Suppressor macrophage (primary cell): Measurements from ENCODE around the gene NR4A3.
"Not testable (repeated sequence)": the region's sequence is repeated elsewhere in the genome, so short reads cannot be mapped to it uniquely, and the experiment has no call there.

Experiments
- DNase-seq, 4 experiments: peaks; one replicate each; pipeline ENCODE4 v3.0.0-alpha.2; 2020 to 2022
- total RNA-seq, 17 experiments: gene quantifications; one replicate each; lab custom pipeline; 2026; ENCODE audit warnings: mixed read lengths in 6 of 17, inconsistent platforms in 3 of 17; lab: John Stamatoyannopoulos, UW

The NR4A3 gene
- total RNA-seq = 12.8 to 686 (median 81.2) reads per million in 17 experiments

- DNase-seq = peak; percentile 98 to 100 (median 99)
These were observed at the start of gene NR4A3 for GRCh38 chr9:99821396-99822108. TSS of gene NR4A3 (plus strand) at chr9:99821885. CDS start at chr9:99828043, 6,158 bp downstream.

GRCh38 chr9:99773468-99774138 lies 48.1 kb upstream of the NR4A3 start:
- no peak for DNase-seq

- peak in 2 of 4 experiments; percentile 12 to 31 for DNase-seq
These were observed 43.4 kb upstream of the NR4A3 start for GRCh38 chr9:99778308-99778707.

GRCh38 chr9:99778836-99779235 lies 42.8 kb upstream of the NR4A3 start:
- DNase-seq = no peak

DNA sequence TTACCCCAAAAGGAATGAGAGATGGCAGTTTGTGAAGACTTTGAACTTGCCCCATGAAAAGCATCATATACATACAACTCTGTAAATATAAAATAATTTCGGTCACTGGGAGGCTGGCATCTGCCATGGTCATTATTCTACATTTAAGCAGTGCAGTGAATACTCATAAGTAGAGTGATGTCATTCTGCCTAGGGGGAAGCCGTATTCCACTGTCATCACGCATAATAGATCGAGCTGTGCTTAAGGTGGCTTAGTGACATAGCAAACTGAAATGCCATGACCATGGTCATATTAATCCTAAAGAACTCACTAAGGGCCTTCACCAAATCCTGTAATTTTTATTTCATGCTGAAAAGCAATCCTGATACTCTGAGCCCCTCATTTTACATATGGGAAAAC lies 42.4 kb upstream of the NR4A3 start:
- no peak for DNase-seq

GRCh38 chr9:99782349-99782748 lies 39.3 kb upstream of the NR4A3 start:
- DNase-seq = not testable (repeated sequence)

DNA sequence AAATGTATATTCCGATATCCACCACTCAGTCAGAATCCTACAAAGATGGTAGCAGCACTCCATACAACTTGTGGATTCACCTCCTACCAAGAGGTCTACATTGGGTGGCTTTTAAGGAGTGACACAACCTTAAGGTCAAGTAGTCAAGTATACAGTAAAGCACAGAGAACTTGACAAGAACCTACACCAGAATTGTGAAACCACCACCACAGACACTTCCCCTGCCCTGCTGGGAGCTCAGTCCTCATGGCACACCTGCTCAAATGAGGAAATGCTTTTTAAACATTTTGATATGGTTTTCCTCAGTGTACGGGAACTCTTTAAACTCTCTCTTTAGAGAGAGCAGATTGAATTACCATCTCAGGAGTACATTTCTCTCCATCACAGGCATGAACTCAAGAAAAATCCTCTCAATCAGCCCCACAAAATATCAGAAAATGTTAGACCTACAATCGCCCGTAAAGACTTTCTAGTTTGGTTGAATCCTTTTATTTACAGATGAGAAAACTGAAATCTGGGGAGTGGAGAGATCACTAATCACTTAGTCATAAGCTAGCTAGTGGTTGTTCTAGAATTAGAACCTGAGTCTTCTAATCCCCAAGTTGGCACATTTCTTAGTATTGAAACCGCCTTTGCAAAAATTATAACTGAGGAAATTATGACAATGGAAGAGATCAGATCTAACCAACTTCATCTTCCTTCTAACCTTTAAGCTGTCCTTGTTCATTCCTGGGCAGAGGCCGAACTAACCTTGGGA lies 38.5 kb upstream of the NR4A3 start:
- DNase-seq = peak in 3 of 4 experiments; percentile 24 to 45 (median 36)

DNA sequence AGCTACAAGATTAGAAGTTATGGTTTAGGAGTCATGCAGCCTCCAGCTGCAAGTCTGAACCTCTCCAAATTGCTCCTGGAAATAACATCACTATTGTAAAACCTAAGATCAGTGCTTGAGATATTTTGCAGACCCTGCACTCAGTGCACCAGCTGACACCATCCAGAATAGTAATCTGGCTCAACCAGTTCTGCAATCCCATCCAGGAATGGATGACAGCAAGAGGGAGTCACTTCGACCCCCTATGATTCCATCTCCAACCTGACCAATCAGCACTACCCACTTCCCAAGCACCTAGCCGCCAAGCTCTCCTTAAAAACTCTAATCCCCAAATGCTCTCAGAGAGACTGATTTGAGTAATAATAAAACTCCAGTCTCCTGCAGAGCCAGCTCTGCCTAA lies 37.9 kb upstream of the NR4A3 start:
- no peak for DNase-seq

- DNase-seq = no peak
These were observed 36.6 kb upstream of the NR4A3 start for GRCh38 chr9:99785010-99785590.

GRCh38 chr9:99787556-99787955 lies 34.1 kb upstream of the NR4A3 start:
- peak; percentile 47 to 86 (median 66) for DNase-seq

DNA sequence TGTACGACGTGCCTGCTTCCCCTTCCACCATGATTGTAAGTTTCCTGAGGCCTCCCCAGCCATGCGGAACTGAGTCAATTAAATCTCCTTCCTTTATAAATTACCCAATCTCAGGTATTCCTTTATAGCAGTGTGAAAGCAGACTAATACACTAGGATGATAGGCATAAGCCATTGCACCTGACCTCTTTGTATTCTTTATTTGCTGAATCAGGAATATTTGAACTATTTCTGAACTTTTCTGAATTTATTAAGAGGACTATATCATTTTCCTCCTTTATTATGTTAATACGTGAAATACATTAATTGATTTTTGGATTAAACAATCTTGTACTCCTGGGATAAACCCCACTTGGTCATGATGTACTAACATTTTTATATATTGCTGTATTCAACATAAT lies 28.2 kb upstream of the NR4A3 start:
- DNase-seq = no peak

DNA sequence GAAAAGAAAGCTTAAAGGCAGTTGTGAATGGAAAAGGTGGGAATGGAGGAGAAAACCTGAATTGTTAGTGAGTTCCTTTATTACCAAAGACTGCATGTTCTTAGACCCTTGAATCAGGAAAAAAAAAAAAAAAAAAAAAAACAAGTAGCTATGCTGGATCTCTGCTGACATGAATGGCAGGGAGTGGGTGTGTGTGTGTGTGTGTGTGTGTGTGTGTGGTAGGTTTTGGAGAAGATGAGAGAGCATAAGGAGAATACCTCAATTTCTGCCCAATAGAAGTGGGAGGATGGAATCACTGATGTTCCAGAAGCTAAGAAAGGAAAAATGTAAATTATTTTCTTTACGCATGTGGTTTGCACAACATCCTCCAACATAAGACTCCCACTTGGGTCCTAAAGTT lies 25.5 kb upstream of the NR4A3 start:
- DNase-seq = peak in 1 of 4 experiments; percentile 16

GRCh38 chr9:99801775-99802174 lies 19.9 kb upstream of the NR4A3 start:
- DNase-seq = no peak

DNA sequence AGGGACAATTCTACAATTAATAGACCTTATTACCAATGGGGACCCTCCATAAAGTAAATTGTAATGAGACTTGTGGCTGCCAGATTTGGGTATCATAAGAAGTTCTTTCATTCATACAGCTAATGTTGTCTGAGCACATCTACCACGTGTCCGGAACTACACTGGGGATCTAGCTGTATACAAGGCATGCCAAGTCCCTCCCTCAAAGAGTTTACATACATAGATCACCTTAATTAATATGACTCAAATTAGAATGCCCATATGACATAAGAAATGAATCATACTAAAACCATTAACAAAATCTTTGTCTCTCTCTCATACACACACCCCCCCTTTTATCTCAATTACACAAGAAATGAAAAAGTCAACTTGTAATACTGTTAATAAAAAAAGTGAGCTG lies 18.0 kb upstream of the NR4A3 start:
- no peak for DNase-seq

GRCh38 chr9:99807276-99807852 lies 14.3 kb upstream of the NR4A3 start:
- peak; percentile 74 to 81 (median 79) for DNase-seq

- no peak for DNase-seq
These were observed 13.7 kb upstream of the NR4A3 start for GRCh38 chr9:99807956-99808355.

- DNase-seq = peak in 3 of 4 experiments; percentile 7 to 47 (median 44)
These were observed 13.2 kb upstream of the NR4A3 start for GRCh38 chr9:99808454-99808853.

- DNase-seq = peak in 1 of 4 experiments; percentile 26
These were observed 11.9 kb upstream of the NR4A3 start for GRCh38 chr9:99809586-99810319.

DNA sequence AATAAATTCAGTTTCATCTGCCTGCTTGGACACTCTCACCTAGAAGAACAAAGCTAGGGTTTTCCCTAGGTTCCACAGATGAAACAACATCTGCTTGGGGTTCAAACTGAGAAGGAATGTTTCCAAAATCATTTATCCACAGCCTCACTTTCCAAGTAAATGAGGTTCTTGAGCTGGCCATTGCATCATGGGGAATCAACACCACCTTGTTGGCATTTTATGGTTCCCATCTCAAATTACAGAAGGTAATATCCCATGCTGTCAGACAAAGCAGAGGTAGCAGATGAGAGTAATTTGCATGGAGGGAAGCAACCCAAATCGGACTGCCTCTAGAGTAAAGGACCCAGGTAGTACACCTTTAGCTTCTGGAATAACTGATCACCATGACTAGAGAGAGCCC lies 10.5 kb upstream of the NR4A3 start:
- DNase-seq = no peak

DNA sequence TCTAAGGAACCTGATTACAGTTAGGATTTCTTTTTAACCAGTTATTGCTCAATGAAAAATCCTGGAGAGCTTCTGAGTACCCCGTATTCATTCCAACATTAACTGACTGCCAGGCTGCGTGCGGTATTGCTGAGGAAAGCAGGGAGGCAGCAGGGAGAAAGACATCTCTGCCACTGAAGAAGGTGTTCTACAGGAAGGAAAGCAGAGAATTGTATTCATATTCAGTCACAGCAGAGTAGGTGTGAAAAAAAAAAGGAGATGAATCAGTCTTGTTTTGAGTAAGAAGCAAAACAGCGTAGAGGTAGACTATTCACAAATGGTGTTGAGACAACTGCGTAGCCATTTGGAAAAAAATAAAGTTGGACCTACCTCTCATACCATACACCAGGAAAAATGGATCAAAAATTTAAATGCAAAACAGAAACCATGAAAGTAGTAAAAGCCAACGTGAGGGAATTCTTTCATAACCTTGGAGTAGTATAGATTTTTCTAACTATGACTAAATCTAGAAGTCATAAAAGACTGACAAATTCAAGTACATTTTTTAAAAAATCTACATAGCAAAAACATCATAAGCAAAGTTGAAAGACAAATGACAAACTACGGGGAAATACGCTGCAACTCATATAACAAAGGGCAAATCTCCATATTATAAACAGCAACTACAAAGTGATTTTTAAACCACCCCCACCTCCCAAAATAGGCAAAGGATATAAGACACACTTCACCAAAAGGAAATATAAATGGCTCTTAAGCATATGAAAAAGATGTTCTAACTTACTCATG lies 9.9 kb upstream of the NR4A3 start:
- DNase-seq = no peak

DNA sequence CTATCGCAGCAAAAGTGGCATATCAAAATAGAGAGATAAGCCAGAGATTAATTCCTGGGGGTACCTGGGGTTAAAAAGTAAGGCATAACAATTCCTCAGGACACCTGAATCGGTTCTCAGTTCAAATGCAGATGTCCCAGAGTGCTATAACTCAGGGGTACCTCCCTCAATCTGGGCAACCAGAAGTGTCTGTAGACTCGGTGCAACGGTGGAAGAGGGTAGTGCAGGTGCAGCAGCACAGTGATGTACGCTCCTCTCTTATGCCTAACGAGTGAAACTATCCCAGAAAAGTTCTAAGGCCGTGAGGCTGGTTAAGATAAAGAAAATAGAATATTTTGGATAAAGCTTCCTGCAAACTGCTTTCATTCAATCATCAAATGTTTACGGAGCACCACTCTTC lies 7.9 kb upstream of the NR4A3 start:
- DNase-seq = no peak
